ENCODE results near the gene FKBP15. TPM values are rescaled to one million over a fixed set of nuclear protein-coding genes. Genes with fewer than 3 reads are reported as not detected.
"Not testable (repeated sequence)": the region's sequence is repeated elsewhere in the genome, so short reads cannot be mapped to it uniquely, and the experiment has no call there.

The FKBP15 gene
- 10 to 100 TPM; 12.5 to 45.6 TPM for total RNA-seq

- peak; percentile 93 to 98 for DNase-seq (ENCODE audit: low spot score in 2 of 2)
- ATAC-seq = peak; percentile 94 to 99
- peak within 1 kb of the TSS; percentile 92 to 95 for H3K27ac Mint-ChIP-seq
- no peaks in the 10 kb centered on the region for H3K9me3 Mint-ChIP-seq
- H3K36me3 Mint-ChIP-seq = peaks cover 15 to 17% of the 10 kb centered on the region in 2 donors
Observed at GRCh38 chr9:113221003-113221799, at the start of gene FKBP15, which contains the start of gene SLC31A1. Gene FKBP15, minus strand, starts transcription at chr9:113221277. Its CDS starts 34 bp downstream, at chr9:113221243. Gene SLC31A1, plus strand, starts transcription at chr9:113221544. Its CDS starts 34,605 bp downstream, at chr9:113256149.

GRCh38 chr9:113269871-113270270, 48.8 kb upstream of the FKBP15 start:
- DNase-seq (ENCODE audit: low spot score in 2 of 2) = no peak
- H3K27ac Mint-ChIP-seq = peak overlapping the region; percentile 61 to 81
- H3K36me3 Mint-ChIP-seq = peaks cover 18% of the 10 kb centered on the region in 2 donors
- H3K9me3 Mint-ChIP-seq = no peaks in the 10 kb centered on the region
- no peak for ATAC-seq

- Mint-ChIP-seq H3K27ac (peak overlapping the region; percentile 61 to 81), H3K9me3 (no peaks in the 10 kb centered on the region), H3K36me3 (peaks cover 18% of the 10 kb centered on the region in 2 donors)
- ATAC-seq = peak; percentile 92 to 96
- no peak for DNase-seq (ENCODE audit: low spot score in 2 of 2)
Observed at GRCh38 chr9:113269355-113269754, 48.3 kb upstream of the FKBP15 start.

GRCh38 chr9:113267911-113268566, 47.0 kb upstream of the FKBP15 start:
- DNase-seq (ENCODE audit: low spot score in 2 of 2) (no peak), ATAC-seq (no peak)
- Mint-ChIP-seq H3K9me3 (no peaks in the 10 kb centered on the region), H3K27ac (peak overlapping the region; percentile 52 to 84), H3K36me3 (peaks cover 14 to 18% of the 10 kb centered on the region in 2 donors)

GRCh38 chr9:113266174-113266573, 45.1 kb upstream of the FKBP15 start:
- H3K9me3 Mint-ChIP-seq = no peaks in the 10 kb centered on the region
- H3K36me3 Mint-ChIP-seq = peaks cover 12 to 18% of the 10 kb centered on the region in 2 donors
- DNase-seq (ENCODE audit: low spot score in 2 of 2) (no peak), ATAC-seq (no peak)
- H3K27ac Mint-ChIP-seq = no peak overlapping the region

GRCh38 chr9:113261917-113262671, 41.0 kb upstream of the FKBP15 start:
- no peak for ATAC-seq
- Mint-ChIP-seq H3K36me3 (peaks cover 0 to 19% of the 10 kb centered on the region in 2 donors), H3K9me3 (no peaks in the 10 kb centered on the region), H3K27ac (no peak overlapping the region)
- no peak for DNase-seq (ENCODE audit: low spot score in 2 of 2)

- ATAC-seq (no peak), DNase-seq (ENCODE audit: low spot score in 2 of 2) (no peak)
- Mint-ChIP-seq H3K9me3 (no peaks in the 10 kb centered on the region), H3K27ac (no peak overlapping the region), H3K36me3 (peaks cover 0 to 19% of the 10 kb centered on the region in 2 donors)
Observed at GRCh38 chr9:113258282-113258681, 37.2 kb upstream of the FKBP15 start.

GRCh38 chr9:113257863-113258262, 36.8 kb upstream of the FKBP15 start:
- no peaks in the 10 kb centered on the region for H3K9me3 Mint-ChIP-seq
- ATAC-seq = no peak
- H3K36me3 Mint-ChIP-seq = peaks cover 0 to 19% of the 10 kb centered on the region in 2 donors
- no peak overlapping the region for H3K27ac Mint-ChIP-seq
- DNase-seq (ENCODE audit: low spot score in 2 of 2) = no peak

GRCh38 chr9:113255438-113255837, 34.4 kb upstream of the FKBP15 start:
- no peaks in the 10 kb centered on the region for H3K9me3 Mint-ChIP-seq
- ATAC-seq = no peak
- DNase-seq (ENCODE audit: low spot score in 2 of 2) = no peak
- peaks cover 0 to 17% of the 10 kb centered on the region in 2 donors for H3K36me3 Mint-ChIP-seq
- H3K27ac Mint-ChIP-seq = no peak overlapping the region

- Mint-ChIP-seq H3K36me3 (peaks cover 0 to 12% of the 10 kb centered on the region in 2 donors), H3K27ac (no peak overlapping the region), H3K9me3 (no peaks in the 10 kb centered on the region)
- DNase-seq (ENCODE audit: low spot score in 2 of 2) (no peak), ATAC-seq (no peak)
Observed at GRCh38 chr9:113254991-113255390, 33.9 kb upstream of the FKBP15 start.

- Mint-ChIP-seq H3K27ac (no peak overlapping the region), H3K36me3 (peaks cover 0 to 8% of the 10 kb centered on the region in 2 donors), H3K9me3 (no peaks in the 10 kb centered on the region)
- ATAC-seq = no peak
- DNase-seq (ENCODE audit: low spot score in 2 of 2) = no peak
Observed at GRCh38 chr9:113250807-113251206, 29.7 kb upstream of the FKBP15 start.

- not testable (repeated sequence) for H3K9me3 Mint-ChIP-seq; DNase-seq (ENCODE audit: low spot score in 2 of 2); H3K27ac Mint-ChIP-seq; H3K36me3 Mint-ChIP-seq; ATAC-seq
Observed at GRCh38 chr9:113249661-113250060, 28.6 kb upstream of the FKBP15 start.

- DNase-seq (ENCODE audit: low spot score in 2 of 2) = no peak
- no peak overlapping the region for H3K27ac Mint-ChIP-seq
- peaks cover 0 to 8% of the 10 kb centered on the region in 2 donors for H3K36me3 Mint-ChIP-seq
- H3K9me3 Mint-ChIP-seq = no peaks in the 10 kb centered on the region
- no peak for ATAC-seq
Observed at GRCh38 chr9:113247640-113248039, 26.6 kb upstream of the FKBP15 start.

- ATAC-seq (no peak), DNase-seq (ENCODE audit: low spot score in 2 of 2) (no peak)
- Mint-ChIP-seq H3K27ac (no peak overlapping the region), H3K9me3 (no peaks in the 10 kb centered on the region), H3K36me3 (peaks cover 0 to 8% of the 10 kb centered on the region in 2 donors)
Observed at GRCh38 chr9:113246928-113247327, 25.9 kb upstream of the FKBP15 start.

- DNase-seq (ENCODE audit: low spot score in 2 of 2) (no peak), ATAC-seq (no peak)
- H3K36me3 Mint-ChIP-seq = peaks cover 0 to 8% of the 10 kb centered on the region in 2 donors
- H3K9me3 Mint-ChIP-seq = no peaks in the 10 kb centered on the region
- no peak overlapping the region for H3K27ac Mint-ChIP-seq
Observed at GRCh38 chr9:113245894-113246293, 24.8 kb upstream of the FKBP15 start.

GRCh38 chr9:113244556-113244955, 23.5 kb upstream of the FKBP15 start:
- ATAC-seq (no peak), DNase-seq (ENCODE audit: low spot score in 2 of 2) (no peak)
- Mint-ChIP-seq H3K36me3 (peaks cover 0 to 8% of the 10 kb centered on the region in 2 donors), H3K27ac (no peak overlapping the region), H3K9me3 (no peaks in the 10 kb centered on the region)

GRCh38 chr9:113241161-113241560, 20.1 kb upstream of the FKBP15 start:
- no peaks in the 10 kb centered on the region for H3K9me3 Mint-ChIP-seq
- no peak overlapping the region for H3K27ac Mint-ChIP-seq
- H3K36me3 Mint-ChIP-seq = no peaks in the 10 kb centered on the region
- DNase-seq (ENCODE audit: low spot score in 2 of 2) = no peak
- ATAC-seq = no peak

Data from activated naive CD4-positive, alpha-beta T cell treated with anti-CD3 and anti-CD28 coated beads, Interleukin-2, amount 50 U/mL, for 72 hours (primary cell).